ENCODE measurements around the gene FAM216A.

FAM216A gene

GRCh38 chr12:110534811-110535210 lies 66.2 kb downstream of the FAM216A start:
- no peak for DNase-seq
- TF ChIP-seq CTCF (IDR thresholded peaks at IDR 0.05) = no peak
- Histone ChIP-seq H3K36me3 (peaks cover 0 to 18% (median 18%) of the 10 kb centered on the region in 3 donors), H3K27ac (peak overlapping the region in 1 of 2 donors; percentile 76), H3K9me3 (no peaks in the 10 kb centered on the region), H3K4me3 (no peak overlapping the region), H3K4me1 (peaks cover 0 to 51% (median 36%) of the 10 kb centered on the region in 4 donors), H3K27me3 (no peaks in the 10 kb centered on the region)
- intact Hi-C loops (cut with DNase I; ENCODE audit: low total_unique reads) = no loop called here

GRCh38 chr12:110536834-110537604 lies 68.4 kb downstream of the FAM216A start:
- H3K4me1 ChIP-seq = peaks cover 0 to 47% (median 32%) of the 10 kb centered on the region in 4 donors
- H3K27me3 ChIP-seq = no peaks in the 10 kb centered on the region
- no peak for DNase-seq
- peak overlapping the region; percentile 17 to 27 for H3K4me3 ChIP-seq
- intact Hi-C loops (cut with DNase I; ENCODE audit: low total_unique reads) = no loop called here
- TF ChIP-seq CTCF (IDR thresholded peaks at IDR 0.05) = no peak
- peak overlapping the region; percentile 61 to 76 for H3K27ac ChIP-seq
- H3K9me3 ChIP-seq = no peaks in the 10 kb centered on the region
- peaks cover 0 to 18% (median 18%) of the 10 kb centered on the region in 3 donors for H3K36me3 ChIP-seq

GRCh38 chr12:110537605-110538409 lies 69.2 kb downstream of the FAM216A start:
- peaks cover 0 to 50% (median 30%) of the 10 kb centered on the region in 4 donors for H3K4me1 ChIP-seq
- no peak for TF ChIP-seq CTCF (IDR thresholded peaks at IDR 0.05)
- intact Hi-C loops (cut with DNase I; ENCODE audit: low total_unique reads) = no loop called here
- DNase-seq = peak in 1 of 2 donors; percentile 75
- peak overlapping the region; percentile 17 to 27 for H3K4me3 ChIP-seq
- H3K27ac ChIP-seq = peak overlapping the region; percentile 61 to 76
- no peaks in the 10 kb centered on the region for H3K9me3 ChIP-seq
- H3K27me3 ChIP-seq = no peaks in the 10 kb centered on the region
- peaks cover 0 to 18% (median 18%) of the 10 kb centered on the region in 3 donors for H3K36me3 ChIP-seq

- no peak for TF ChIP-seq CTCF (IDR thresholded peaks at IDR 0.05)
- Histone ChIP-seq H3K4me1 (peaks cover 0 to 61% (median 42%) of the 10 kb centered on the region in 4 donors), H3K4me3 (no peak overlapping the region), H3K36me3 (peaks cover 0 to 18% (median 18%) of the 10 kb centered on the region in 3 donors), H3K9me3 (no peaks in the 10 kb centered on the region), H3K27ac (peak overlapping the region; percentile 9 to 76), H3K27me3 (no peaks in the 10 kb centered on the region)
- intact Hi-C loops (cut with DNase I; ENCODE audit: low total_unique reads) = no loop called here
- no peak for DNase-seq
These were observed 70.4 kb downstream of the FAM216A start for GRCh38 chr12:110538869-110539622.

Data from tibial artery (tissue), 4 donors.